SK-N-SH (cell line): Measurements from ENCODE around the gene C6. TPM values are rescaled to one million over a fixed set of nuclear protein-coding genes. Genes with fewer than 3 reads are reported as not detected.
A peak's percentile ranks its signal among the peaks of the same experiment; 100 is the strongest.

Experiments
- CTCF ChIA-PET: fragments of 300-600, 350-600 bp; formaldehyde crosslinking; extraction: SDS; loops from one replicate; lab custom pipeline; 2021; lab: Yijun Ruan, JAX
- POLR2A ChIA-PET: fragments of 350-600 bp; sonication (Branson Sonifier 250); formaldehyde crosslinking; extraction: SDS; loops from one replicate; lab custom pipeline; 2020; ENCODE audit warnings: antibody characterized with exemption, inconsistent platforms; lab: Yijun Ruan, JAX
- DNase-seq: peaks from one replicate; pipeline ENCODE4 v3.0.0; 2012
- H2AFZ ChIP-seq: fragments of 200-600 bp; sonication (generic); 2 replicates; pipeline ENCODE4 v1.8.1; 2016; ENCODE audit warnings: antibody characterized with exemption, mild to moderate bottlenecking, low read depth
- H3F3A ChIP-seq: fragments of 200-600 bp; sonication (generic); replicated peaks from 2 replicates; pipeline ENCODE3; 2016; ENCODE audit warnings: antibody characterized with exemption, mild to moderate bottlenecking; ENCODE audit not compliant: insufficient read depth
- H3K27ac ChIP-seq, 2 experiments: fragments of 200-500 bp in 1 of 2; fragments of 200-600 bp in 1 of 2; sonication (Bioruptor generic) in 1 of 2; sonication (generic), shearing (Covaris generic) in 1 of 2; 2 replicates each; pipeline versions ENCODE4 v1.5.1 to v1.6.1; 2014 to 2016; ENCODE audit warnings: low read depth in 2 of 2, inconsistent platforms in 1 of 2, low read length in 1 of 2, mild to moderate bottlenecking in 1 of 2, mixed read lengths in 1 of 2
- H3K27me3 ChIP-seq: fragments of 200-600 bp; sonication (generic), shearing (Covaris generic); 2 replicates; pipeline ENCODE4 v1.6.1; 2016; ENCODE audit warnings: mixed run types; ENCODE audit not compliant: insufficient read depth
- H3K36me3 ChIP-seq, 2 experiments: fragments of 200-500 bp in 1 of 2; fragments of 200-600 bp in 1 of 2; sonication (Bioruptor generic) in 1 of 2; sonication (generic) in 1 of 2; replicated peaks in 1 of 2; 2 replicates each; pipeline versions ENCODE3 to v1.5.1; 2014 to 2016; ENCODE audit warnings: low read length in 1 of 2, mild to moderate bottlenecking in 1 of 2; ENCODE audit not compliant: insufficient read depth in 2 of 2, control insufficient read depth in 1 of 2
- H3K4me1 ChIP-seq, 2 experiments: fragments of 200-500 bp in 1 of 2; fragments of 200-600 bp in 1 of 2; sonication (Bioruptor generic) in 1 of 2; sonication (generic), shearing (Covaris generic) in 1 of 2; 2 replicates each; pipeline versions ENCODE4 v1.5.1 to v1.6.1; 2014 to 2016; ENCODE audit warnings: low read depth in 1 of 2, low read length in 1 of 2, mixed run types in 1 of 2; ENCODE audit not compliant: insufficient read depth in 2 of 2, control insufficient read depth in 1 of 2
- H3K4me2 ChIP-seq: fragments of 200-600 bp; sonication (generic), shearing (Covaris generic); 2 replicates; pipeline ENCODE4 v1.6.1; 2017; ENCODE audit warnings: mixed run types
- H3K4me3 ChIP-seq, 2 experiments: fragments of 200-500 bp in 1 of 2; fragments of 200-600 bp in 1 of 2; sonication (Bioruptor generic) in 1 of 2; sonication (generic), shearing (Covaris generic) in 1 of 2; 2 replicates each; pipeline versions ENCODE4 v1.5.1 to v1.8.1; 2014 to 2016; ENCODE audit warnings: low read depth in 2 of 2, inconsistent platforms in 1 of 2, low read length in 1 of 2, mild to moderate bottlenecking in 1 of 2, mixed read lengths in 1 of 2, moderate library complexity in 1 of 2
- H3K79me2 ChIP-seq: fragments of 200-600 bp; sonication (generic); 2 replicates; pipeline ENCODE4 v1.8.1; 2017; ENCODE audit warnings: mild to moderate bottlenecking; ENCODE audit not compliant: insufficient read depth
- H3K9ac ChIP-seq: fragments of 200-600 bp; sonication (generic); 2 replicates; pipeline ENCODE4 v1.6.1; 2017; ENCODE audit warnings: mixed run types
- H3K9me2 ChIP-seq: fragments of 200-600 bp; sonication (generic); 2 replicates; pipeline ENCODE4 v1.6.1; 2017; ENCODE audit warnings: mixed run types
- H3K9me3 ChIP-seq: fragments of 200-600 bp; sonication (generic); 2 replicates; pipeline ENCODE4 v1.6.1; 2017; ENCODE audit warnings: mixed run types, mild to moderate bottlenecking, moderate library complexity
- H4K20me1 ChIP-seq: fragments of 200-600 bp; sonication (generic); 2 replicates; pipeline ENCODE4 v1.6.1; 2017; ENCODE audit warnings: mild to moderate bottlenecking, mixed run types; ENCODE audit not compliant: insufficient read depth
- CTCF ChIP-seq: fragments of 200-600 bp; sonication (generic); IDR thresholded peaks from 2 replicates; pipeline ENCODE4 v1.6.1; 2017; ENCODE audit warnings: antibody characterized with exemption, mild to moderate bottlenecking, moderate library complexity
- EZH2phosphoT487 ChIP-seq: fragments of 200-600 bp; sonication (generic); IDR thresholded peaks from 2 replicates; pipeline ENCODE4 v1.6.1; 2017; ENCODE audit warnings: low read depth, mixed run types, mild to moderate bottlenecking, antibody characterized with exemption, moderate library complexity, borderline replicate concordance
- FOXM1 ChIP-seq: IDR thresholded peaks from 2 replicates; pipeline ENCODE4 v1.4.0; 2012; ENCODE audit warnings: low read depth, mild to moderate bottlenecking
- GABPA ChIP-seq: IDR thresholded peaks from 2 replicates; pipeline ENCODE4 v1.4.0; 2012; ENCODE audit warnings: low read depth, mild to moderate bottlenecking
- GATA2 ChIP-seq: sonication (generic); formaldehyde crosslinking; IDR thresholded peaks from 2 replicates; pipeline ENCODE4 v1.5.0; 2020; ENCODE audit warnings: mild to moderate bottlenecking, missing genetic modification reagents
- POLR2AphosphoS5 ChIP-seq: IDR thresholded peaks from 2 replicates; pipeline ENCODE4 v1.6.1; 2012; ENCODE audit warnings: low read depth, low read length
- RAD21 ChIP-seq: IDR thresholded peaks from 2 replicates; pipeline ENCODE4 v1.6.1; 2012; ENCODE audit warnings: mild to moderate bottlenecking, low read length
- RFX5 ChIP-seq: IDR thresholded peaks from 2 replicates; pipeline ENCODE4 v1.6.1; 2012; ENCODE audit warnings: mild to moderate bottlenecking, improper control_type of control experiment, low read length
- RXRA ChIP-seq: IDR thresholded peaks from 2 replicates; pipeline ENCODE4 v1.4.0; 2012; ENCODE audit warnings: low read depth, mild to moderate bottlenecking, borderline replicate concordance
- TAF1 ChIP-seq: IDR thresholded peaks from 2 replicates; pipeline ENCODE4 v1.6.1; 2012; ENCODE audit warnings: low read depth, mild to moderate bottlenecking, low read length, moderate library complexity, borderline replicate concordance
- WGBS: methylation state at CpG from one replicate; pipeline ENCODE4 v1.1.6; 2017; ENCODE audit warnings: low lambda C conversion rate; 5-methylcytosine and 5-hydroxymethylcytosine counted together
- polyA plus RNA-seq, 3 experiments: library from polyadenylated mRNA; depleted of rRNA; stranded (reverse); fragments of >200 nt; gene quantifications; 2 replicates each; pipeline ENCODE4 v1.2.3, GENCODE V29; 2012
- TF ChIP-seq, protein P1 (sequence below): IDR thresholded peaks from 2 replicates; pipeline ENCODE4 v1.6.1; 2012; ENCODE audit warnings: mild to moderate bottlenecking, low read depth, low read length, moderate library complexity
- TF ChIP-seq, protein P2 (sequence below): fragments of 150-350 bp; IDR thresholded peaks from 2 replicates; pipeline ENCODE4 v1.6.1; 2016; ENCODE audit warnings: mild to moderate bottlenecking, low read depth, low read length

C6 gene
- polyA plus RNA-seq, 1 of the 3 experiments (the other 2 are of a cell fraction) = 0.08 TPM

DNA sequence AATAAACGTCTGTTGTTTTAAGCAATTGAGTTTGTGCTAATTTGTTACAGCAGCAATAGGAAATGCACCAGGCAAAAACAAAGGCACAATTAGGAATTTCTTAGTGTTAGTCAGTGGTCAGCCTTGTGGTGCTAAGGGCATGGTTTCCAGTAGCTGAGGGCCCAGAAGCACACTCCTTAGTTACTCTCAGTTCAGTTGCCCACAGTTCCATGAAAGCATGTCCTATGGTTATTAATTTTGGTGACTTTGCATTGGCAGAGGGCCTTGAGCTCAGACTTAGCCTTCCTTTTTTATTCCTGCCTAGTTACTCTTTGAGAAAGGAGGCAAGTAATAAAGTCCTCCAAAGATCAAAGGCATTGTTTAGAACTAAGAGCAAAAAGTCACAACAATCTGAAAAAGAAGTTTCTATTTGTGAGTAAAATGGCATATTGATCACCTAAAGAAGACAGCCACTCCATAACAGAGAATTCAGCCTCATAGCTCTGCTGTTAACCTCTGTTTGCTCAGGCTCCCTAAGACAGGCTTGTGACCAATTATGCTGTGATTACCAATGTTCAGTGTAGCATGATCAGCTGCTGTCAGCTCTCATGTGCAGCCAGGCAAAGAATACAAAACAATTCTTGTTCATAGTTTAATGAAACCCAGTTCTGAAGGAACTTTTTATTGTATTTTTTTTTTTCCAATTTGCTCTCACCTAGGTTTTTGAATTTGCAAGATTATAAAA is 85.2 kb downstream of the C6 start:
- Histone ChIP-seq H3K9me3 (no peaks in the 10 kb centered on the region), H3K79me2 (no peaks in the 10 kb centered on the region), H3K4me1 (peaks cover 0 to 5% of the 10 kb centered on the region in 2 experiments; a peak in 2 of 4 replicates), H3K9ac (no peak overlapping the region), H3K36me3 (no peaks in the 10 kb centered on the region), H3F3A (no peaks in the 10 kb centered on the region), H3K4me2 (no peak overlapping the region), H3K27me3 (no peaks in the 10 kb centered on the region), H3K9me2 (no peaks in the 10 kb centered on the region), H3K27ac (peak overlapping the region in 1 of 2 experiments; percentile 58; a peak in 2 of 4 replicates), H4K20me1 (no peaks in the 10 kb centered on the region), H2AFZ (no peak overlapping the region), H3K4me3 (no peak overlapping the region)
- WGBS = 6% methylated on average over 1 of the region's 1 CpG
- ChIA-PET POLR2A (no interaction called here), CTCF (interaction anchor here (0.6 to 1.5 kb wide), 4 partner anchors 10 to 149 kb away, joined by 3 read pairs; no protein-coding TSS in a partner anchor)
- TF ChIP-seq POLR2AphosphoS5 (no peak), TAF1 (no peak), RAD21 (no peak), RFX5 (no peak), EZH2phosphoT487 (no peak), RXRA (no peak), GATA2 (no peak), FOXM1 (no peak)
- TF ChIP-seq, protein P1, sequence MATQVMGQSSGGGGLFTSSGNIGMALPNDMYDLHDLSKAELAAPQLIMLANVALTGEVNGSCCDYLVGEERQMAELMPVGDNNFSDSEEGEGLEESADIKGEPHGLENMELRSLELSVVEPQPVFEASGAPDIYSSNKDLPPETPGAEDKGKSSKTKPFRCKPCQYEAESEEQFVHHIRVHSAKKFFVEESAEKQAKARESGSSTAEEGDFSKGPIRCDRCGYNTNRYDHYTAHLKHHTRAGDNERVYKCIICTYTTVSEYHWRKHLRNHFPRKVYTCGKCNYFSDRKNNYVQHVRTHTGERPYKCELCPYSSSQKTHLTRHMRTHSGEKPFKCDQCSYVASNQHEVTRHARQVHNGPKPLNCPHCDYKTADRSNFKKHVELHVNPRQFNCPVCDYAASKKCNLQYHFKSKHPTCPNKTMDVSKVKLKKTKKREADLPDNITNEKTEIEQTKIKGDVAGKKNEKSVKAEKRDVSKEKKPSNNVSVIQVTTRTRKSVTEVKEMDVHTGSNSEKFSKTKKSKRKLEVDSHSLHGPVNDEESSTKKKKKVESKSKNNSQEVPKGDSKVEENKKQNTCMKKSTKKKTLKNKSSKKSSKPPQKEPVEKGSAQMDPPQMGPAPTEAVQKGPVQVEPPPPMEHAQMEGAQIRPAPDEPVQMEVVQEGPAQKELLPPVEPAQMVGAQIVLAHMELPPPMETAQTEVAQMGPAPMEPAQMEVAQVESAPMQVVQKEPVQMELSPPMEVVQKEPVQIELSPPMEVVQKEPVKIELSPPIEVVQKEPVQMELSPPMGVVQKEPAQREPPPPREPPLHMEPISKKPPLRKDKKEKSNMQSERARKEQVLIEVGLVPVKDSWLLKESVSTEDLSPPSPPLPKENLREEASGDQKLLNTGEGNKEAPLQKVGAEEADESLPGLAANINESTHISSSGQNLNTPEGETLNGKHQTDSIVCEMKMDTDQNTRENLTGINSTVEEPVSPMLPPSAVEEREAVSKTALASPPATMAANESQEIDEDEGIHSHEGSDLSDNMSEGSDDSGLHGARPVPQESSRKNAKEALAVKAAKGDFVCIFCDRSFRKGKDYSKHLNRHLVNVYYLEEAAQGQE = no peak
- TF ChIP-seq, protein P2, sequence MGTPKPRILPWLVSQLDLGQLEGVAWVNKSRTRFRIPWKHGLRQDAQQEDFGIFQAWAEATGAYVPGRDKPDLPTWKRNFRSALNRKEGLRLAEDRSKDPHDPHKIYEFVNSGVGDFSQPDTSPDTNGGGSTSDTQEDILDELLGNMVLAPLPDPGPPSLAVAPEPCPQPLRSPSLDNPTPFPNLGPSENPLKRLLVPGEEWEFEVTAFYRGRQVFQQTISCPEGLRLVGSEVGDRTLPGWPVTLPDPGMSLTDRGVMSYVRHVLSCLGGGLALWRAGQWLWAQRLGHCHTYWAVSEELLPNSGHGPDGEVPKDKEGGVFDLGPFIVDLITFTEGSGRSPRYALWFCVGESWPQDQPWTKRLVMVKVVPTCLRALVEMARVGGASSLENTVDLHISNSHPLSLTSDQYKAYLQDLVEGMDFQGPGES = no peak
- no peak for DNase-seq

GRCh38 chr5:41122459-41122858 is 90.9 kb downstream of the C6 start:
- peaks cover 0 to 2% of the 10 kb centered on the region in 2 experiments; a peak in 2 of 4 replicates for H3K4me1 ChIP-seq
- H3K9ac ChIP-seq = no peak overlapping the region
- H3K4me3 ChIP-seq = no peak overlapping the region
- no peaks in the 10 kb centered on the region for H3K9me2 ChIP-seq
- no peaks in the 10 kb centered on the region for H3K79me2 ChIP-seq
- H4K20me1 ChIP-seq = no peaks in the 10 kb centered on the region
- H3F3A ChIP-seq = no peaks in the 10 kb centered on the region
- ChIA-PET CTCF (no interaction called here), POLR2A (no interaction called here)
- no peak for DNase-seq
- peak; percentile 17; the same call in 1 of the 2 replicates for TF ChIP-seq CTCF
- TF ChIP-seq GABPA = no peak
- H3K9me3 ChIP-seq = no peaks in the 10 kb centered on the region
- H3K4me2 ChIP-seq = no peak overlapping the region
- H3K27me3 ChIP-seq = no peaks in the 10 kb centered on the region
- H3K36me3 ChIP-seq = no peaks in the 10 kb centered on the region
- 61% methylated on average over 7 of the region's 7 CpGs for WGBS
- H2AFZ ChIP-seq = no peak overlapping the region
- H3K27ac ChIP-seq = no peak overlapping the region
